Medulla oblongata (tissue), 1 donor: ENCODE measurements around the gene KCNIP4.
A peak's percentile ranks its signal among the peaks of the same experiment; 100 is the strongest.
"Not testable (repeated sequence)": the region's sequence is repeated elsewhere in the genome, so short reads cannot be mapped to it uniquely, and the experiment has no call there.

Source experiments
- DNase-seq: peaks from one replicate; pipeline ENCODE4 v3.0.0-alpha.2; 2015; ENCODE audit errors: extremely low spot score

Gene KCNIP4

GRCh38 chr4:20760053-20760452 lies 1188.5 kb downstream of the KCNIP4 start:
- DNase-seq, result no peak

GRCh38 chr4:20754036-20754435 lies 1194.5 kb downstream of the KCNIP4 start:
- peak; percentile 20 for DNase-seq

- DNase-seq, result no peak
Observed at GRCh38 chr4:20752641-20753040, 1195.9 kb downstream of the KCNIP4 start.

GRCh38 chr4:20746000-20746399 lies 1202.6 kb downstream of the KCNIP4 start:
- not testable (repeated sequence) for DNase-seq

- no peak for DNase-seq
Observed at GRCh38 chr4:20735931-20736330, 1212.6 kb downstream of the KCNIP4 start.

- DNase-seq, result no peak
Observed at GRCh38 chr4:20724915-20725314, 1223.7 kb downstream of the KCNIP4 start.

GRCh38 chr4:20723463-20723862 lies 1225.1 kb downstream of the KCNIP4 start:
- no peak for DNase-seq

- no peak for DNase-seq
Observed at GRCh38 chr4:20723019-20723418, 1225.6 kb downstream of the KCNIP4 start.

- DNase-seq, result no peak
Observed at GRCh38 chr4:20711335-20711734, 1237.2 kb downstream of the KCNIP4 start.

- peak; percentile 95 for DNase-seq
Observed at GRCh38 chr4:20700007-20700761, 1248.4 kb downstream of the KCNIP4 start, which contains the start of gene PACRGL. PACRGL (plus strand) TSS chr4:20700458; CDS start chr4:20704482, 4,024 bp downstream.

GRCh38 chr4:20698820-20699219 lies 1249.8 kb downstream of the KCNIP4 start:
- no peak for DNase-seq

GRCh38 chr4:20698382-20698781 lies 1250.2 kb downstream of the KCNIP4 start:
- no peak for DNase-seq

- no peak for DNase-seq
Observed at GRCh38 chr4:20696815-20697214, 1251.8 kb downstream of the KCNIP4 start.

GRCh38 chr4:20687864-20688263 lies 1260.7 kb downstream of the KCNIP4 start:
- DNase-seq, result no peak

GRCh38 chr4:20684852-20685763 lies 1263.5 kb downstream of the KCNIP4 start:
- DNase-seq, result peak; percentile 55

- DNase-seq, result no peak
Observed at GRCh38 chr4:20683766-20684165, 1264.8 kb downstream of the KCNIP4 start.

GRCh38 chr4:20682853-20683252 lies 1265.7 kb downstream of the KCNIP4 start:
- no peak for DNase-seq

- no peak for DNase-seq
Observed at GRCh38 chr4:20681271-20681670, 1267.3 kb downstream of the KCNIP4 start.

GRCh38 chr4:20680736-20681135 lies 1267.8 kb downstream of the KCNIP4 start:
- no peak for DNase-seq

GRCh38 chr4:20679951-20680350 lies 1268.6 kb downstream of the KCNIP4 start:
- DNase-seq, result no peak
